ENCODE data around the gene LCLAT1. TPM values are rescaled to one million over a fixed set of nuclear protein-coding genes. Genes with fewer than 3 reads are reported as not detected.

The LCLAT1 gene
- total RNA-seq, 2 experiments from 2014 or later: 8.3 to 10.2 TPM

GRCh38 chr2:30417253-30417652 lies 29.8 kb upstream of the LCLAT1 start:
- H3K27ac Mint-ChIP-seq: no peak overlapping the region
- Histone ChIP-seq H3K9me3 (ENCODE audit: control insufficient read depth in 1 of 2, insufficient read depth in 1 of 2, low read length in 2 of 2) (no peaks in the 10 kb centered on the region), H3K36me3 (ENCODE audit: insufficient read depth, low read length) (no peaks in the 10 kb centered on the region), H3K27me3 (ENCODE audit: control insufficient read depth in 1 of 2, insufficient read depth in 2 of 2, low read length in 2 of 2) (no peaks in the 10 kb centered on the region), H3K27ac (ENCODE audit: low read depth in 1 of 2, low read length in 2 of 2) (no peak overlapping the region), H3K4me3 (ENCODE audit: low read length) (no peak overlapping the region), H3K4me1 (ENCODE audit: insufficient read depth, low read length) (peaks cover 14% of the 10 kb centered on the region)
- no peaks in the 10 kb centered on the region for H3K9me3 Mint-ChIP-seq
- CTCF ChIA-PET: interaction anchor here (0.7 kb wide), 1 partner anchor 294 kb away, joined by 3 read pairs; no protein-coding TSS in a partner anchor
- no peak for DNase-seq
- H3K27me3 Mint-ChIP-seq: no peaks in the 10 kb centered on the region
- ATAC-seq (ENCODE audit: poor library complexity): no peak
- intact Hi-C loops (cut with DNase I, micrococcal nuclease): no loop called here
- no peak for TF ChIP-seq CTCF (IDR thresholded peaks at IDR 0.05)
- H3K36me3 Mint-ChIP-seq (ENCODE audit: low read depth): no peaks in the 10 kb centered on the region
- H3K4me3 Mint-ChIP-seq: no peak overlapping the region
- POLR2A ChIA-PET: interaction anchor here (0.6 kb wide), 1 partner anchor 1909 kb away, joined by 3 read pairs; no protein-coding TSS in a partner anchor
- H3K4me1 Mint-ChIP-seq (ENCODE audit: low read depth): peaks cover 17% of the 10 kb centered on the region

- H3K27me3 Mint-ChIP-seq: no peaks in the 10 kb centered on the region
- POLR2A ChIA-PET: interaction anchor here (0.6 to 4.3 kb wide), 18 partner anchors 9 to 275 kb away, joined by 3 to 29 read pairs (median 7); partner anchors contain the start of genes LBH, LCLAT1 and YPEL5
- peak overlapping the region; percentile 43 for H3K4me3 Mint-ChIP-seq
- H3K9me3 Mint-ChIP-seq: no peaks in the 10 kb centered on the region
- DNase-seq: peak in 3 of 14 experiments; percentile 41 to 58 (median 57)
- H3K27ac ChIP-seq (ENCODE audit: low read depth in 1 of 2, low read length in 2 of 2): peak overlapping the region in 1 of 2 donors; percentile 51
- intact Hi-C loops (cut with DNase I, micrococcal nuclease): loop anchor here (5.0 to 10.0 kb wide), 4 partner anchors 41 to 156 kb away; no protein-coding TSS in a partner anchor
- no peak overlapping the region for H3K4me3 ChIP-seq (ENCODE audit: low read length)
- H3K9me3 ChIP-seq (ENCODE audit: control insufficient read depth in 1 of 2, insufficient read depth in 1 of 2, low read length in 2 of 2): no peaks in the 10 kb centered on the region
- peaks cover 36% of the 10 kb centered on the region for H3K4me1 Mint-ChIP-seq (ENCODE audit: low read depth)
- CTCF ChIA-PET: interaction anchor here (2.0 kb wide), 1 partner anchor 256 kb away, joined by 4 read pairs; no protein-coding TSS in a partner anchor
- H3K27ac Mint-ChIP-seq: peak overlapping the region; percentile 82
- ATAC-seq (ENCODE audit: poor library complexity): no peak
- no peaks in the 10 kb centered on the region for H3K27me3 ChIP-seq (ENCODE audit: control insufficient read depth in 1 of 2, insufficient read depth in 2 of 2, low read length in 2 of 2)
- no peak for TF ChIP-seq CTCF (IDR thresholded peaks at IDR 0.05)
- H3K36me3 ChIP-seq (ENCODE audit: insufficient read depth, low read length): no peaks in the 10 kb centered on the region
- no peaks in the 10 kb centered on the region for H3K36me3 Mint-ChIP-seq (ENCODE audit: low read depth)
- H3K4me1 ChIP-seq (ENCODE audit: insufficient read depth, low read length): peaks cover 30% of the 10 kb centered on the region
These were observed 25.9 kb upstream of the LCLAT1 start for GRCh38 chr2:30421026-30421603.

- CTCF ChIA-PET: interaction anchor here (0.6 to 2.0 kb wide), 2 partner anchors 10 to 257 kb away, joined by 3 to 4 read pairs; no protein-coding TSS in a partner anchor
- Mint-ChIP-seq H3K4me1 (ENCODE audit: low read depth) (peaks cover 42% of the 10 kb centered on the region), H3K27ac (peak overlapping the region; percentile 82), H3K4me3 (peak overlapping the region; percentile 43), H3K27me3 (no peaks in the 10 kb centered on the region), H3K9me3 (no peaks in the 10 kb centered on the region), H3K36me3 (ENCODE audit: low read depth) (no peaks in the 10 kb centered on the region)
- no peaks in the 10 kb centered on the region for H3K36me3 ChIP-seq (ENCODE audit: insufficient read depth, low read length)
- peak overlapping the region; percentile 48 to 51 for H3K27ac ChIP-seq (ENCODE audit: low read depth in 1 of 2, low read length in 2 of 2)
- peaks cover 30% of the 10 kb centered on the region for H3K4me1 ChIP-seq (ENCODE audit: insufficient read depth, low read length)
- no peak for TF ChIP-seq CTCF (IDR thresholded peaks at IDR 0.05)
- ATAC-seq (ENCODE audit: poor library complexity): peak; percentile 47
- DNase-seq: peak in 8 of 14 experiments; percentile 10 to 63 (median 19)
- no peaks in the 10 kb centered on the region for H3K9me3 ChIP-seq (ENCODE audit: control insufficient read depth in 1 of 2, insufficient read depth in 1 of 2, low read length in 2 of 2)
- H3K4me3 ChIP-seq (ENCODE audit: low read length): no peak overlapping the region
- POLR2A ChIA-PET: interaction anchor here (0.6 to 4.3 kb wide), 21 partner anchors 9 to 276 kb away, joined by 3 to 29 read pairs (median 7); partner anchors contain the start of genes LBH, LCLAT1 and YPEL5
- intact Hi-C loops (cut with DNase I, micrococcal nuclease): loop anchor here (1.0 to 10.0 kb wide), 6 partner anchors 25 to 191 kb away; partner anchors contain the start of genes LBH (in 1 of the 2) and LCLAT1 (in 1 of the 2)
- no peaks in the 10 kb centered on the region for H3K27me3 ChIP-seq (ENCODE audit: control insufficient read depth in 1 of 2, insufficient read depth in 2 of 2, low read length in 2 of 2)
These were observed 25.2 kb upstream of the LCLAT1 start for GRCh38 chr2:30421604-30422443.

All from CD4-positive, alpha-beta T cell (primary cell).